Measurements from ENCODE around the gene PRDM7.
"Not testable (repeated sequence)": the region's sequence is repeated elsewhere in the genome, so short reads cannot be mapped to it uniquely, and the experiment has no call there.

Gene PRDM7

GRCh38 chr16:90077240-90077756, at the start of gene PRDM7:
TSS of gene PRDM7 (minus strand) at chr16:90077331. CDS start at chr16:90075910, 1,421 bp downstream.
- TF ChIP-seq CTCF (IDR thresholded peaks at IDR 0.05; ENCODE audit: low read depth, low read length), result no peak
- Histone ChIP-seq H3K27ac (no peak within 1 kb of the TSS), H3K36me3 (no peaks in the 10 kb centered on the region), H3K27me3 (ENCODE audit: insufficient read depth, low read depth, severe bottlenecking) (no peaks in the 10 kb centered on the region), H3K4me3 (ENCODE audit: low read depth, low read length) (no peak within 1 kb of the TSS), H3K9me3 (ENCODE audit: severe bottlenecking) (no peaks in the 10 kb centered on the region)
- DNase-seq, result no peak

GRCh38 chr16:90121846-90122245, 44.7 kb upstream of the PRDM7 start:
- not testable (repeated sequence) for DNase-seq; H3K4me3 ChIP-seq (ENCODE audit: low read depth, low read length); H3K36me3 ChIP-seq; H3K27ac ChIP-seq; H3K9me3 ChIP-seq (ENCODE audit: severe bottlenecking); H3K27me3 ChIP-seq (ENCODE audit: insufficient read depth, low read depth, severe bottlenecking)

GRCh38 chr16:90107617-90108016, 30.5 kb upstream of the PRDM7 start:
- DNase-seq; H3K27me3 ChIP-seq (ENCODE audit: insufficient read depth, low read depth, severe bottlenecking); H3K36me3 ChIP-seq; H3K27ac ChIP-seq; H3K9me3 ChIP-seq (ENCODE audit: severe bottlenecking); H3K4me3 ChIP-seq (ENCODE audit: low read depth, low read length): not testable (repeated sequence)

- DNase-seq; H3K36me3 ChIP-seq; H3K27ac ChIP-seq; H3K4me3 ChIP-seq (ENCODE audit: low read depth, low read length); H3K27me3 ChIP-seq (ENCODE audit: insufficient read depth, low read depth, severe bottlenecking); H3K9me3 ChIP-seq (ENCODE audit: severe bottlenecking): not testable (repeated sequence)
Observed at GRCh38 chr16:90107060-90107459, 29.9 kb upstream of the PRDM7 start.

- DNase-seq; H3K27ac ChIP-seq; H3K27me3 ChIP-seq (ENCODE audit: insufficient read depth, low read depth, severe bottlenecking); H3K4me3 ChIP-seq (ENCODE audit: low read depth, low read length); H3K9me3 ChIP-seq (ENCODE audit: severe bottlenecking); H3K36me3 ChIP-seq: not testable (repeated sequence)
Observed at GRCh38 chr16:90106271-90106670, 29.1 kb upstream of the PRDM7 start.

- not testable (repeated sequence) for H3K27ac ChIP-seq; H3K27me3 ChIP-seq (ENCODE audit: insufficient read depth, low read depth, severe bottlenecking); H3K9me3 ChIP-seq (ENCODE audit: severe bottlenecking); H3K36me3 ChIP-seq; H3K4me3 ChIP-seq (ENCODE audit: low read depth, low read length); DNase-seq
Observed at GRCh38 chr16:90104725-90105124, 27.6 kb upstream of the PRDM7 start.

GRCh38 chr16:90102086-90102884, 25.2 kb upstream of the PRDM7 start:
- not testable (repeated sequence) for DNase-seq; H3K27ac ChIP-seq; H3K36me3 ChIP-seq; H3K9me3 ChIP-seq (ENCODE audit: severe bottlenecking); H3K4me3 ChIP-seq (ENCODE audit: low read depth, low read length); H3K27me3 ChIP-seq (ENCODE audit: insufficient read depth, low read depth, severe bottlenecking)

GRCh38 chr16:90101332-90101731, 24.2 kb upstream of the PRDM7 start:
- not testable (repeated sequence) for H3K4me3 ChIP-seq (ENCODE audit: low read depth, low read length); H3K27me3 ChIP-seq (ENCODE audit: insufficient read depth, low read depth, severe bottlenecking); H3K27ac ChIP-seq; H3K9me3 ChIP-seq (ENCODE audit: severe bottlenecking); H3K36me3 ChIP-seq; DNase-seq

- H3K36me3 ChIP-seq; H3K27ac ChIP-seq; H3K4me3 ChIP-seq (ENCODE audit: low read depth, low read length); DNase-seq; H3K9me3 ChIP-seq (ENCODE audit: severe bottlenecking); H3K27me3 ChIP-seq (ENCODE audit: insufficient read depth, low read depth, severe bottlenecking): not testable (repeated sequence)
Observed at GRCh38 chr16:90100790-90101189, 23.7 kb upstream of the PRDM7 start.

GRCh38 chr16:90100229-90100628, 23.1 kb upstream of the PRDM7 start:
- not testable (repeated sequence) for H3K4me3 ChIP-seq (ENCODE audit: low read depth, low read length); H3K27me3 ChIP-seq (ENCODE audit: insufficient read depth, low read depth, severe bottlenecking); H3K9me3 ChIP-seq (ENCODE audit: severe bottlenecking); H3K36me3 ChIP-seq; H3K27ac ChIP-seq; DNase-seq

GRCh38 chr16:90098936-90099335, 21.8 kb upstream of the PRDM7 start:
- H3K36me3 ChIP-seq; H3K4me3 ChIP-seq (ENCODE audit: low read depth, low read length); DNase-seq; H3K27ac ChIP-seq; H3K9me3 ChIP-seq (ENCODE audit: severe bottlenecking); H3K27me3 ChIP-seq (ENCODE audit: insufficient read depth, low read depth, severe bottlenecking): not testable (repeated sequence)

- not testable (repeated sequence) for H3K9me3 ChIP-seq (ENCODE audit: severe bottlenecking); DNase-seq; H3K4me3 ChIP-seq (ENCODE audit: low read depth, low read length); H3K27me3 ChIP-seq (ENCODE audit: insufficient read depth, low read depth, severe bottlenecking); H3K27ac ChIP-seq; H3K36me3 ChIP-seq
Observed at GRCh38 chr16:90097010-90097684, 20.0 kb upstream of the PRDM7 start.

- H3K36me3 ChIP-seq; H3K27ac ChIP-seq; H3K27me3 ChIP-seq (ENCODE audit: insufficient read depth, low read depth, severe bottlenecking); H3K9me3 ChIP-seq (ENCODE audit: severe bottlenecking); H3K4me3 ChIP-seq (ENCODE audit: low read depth, low read length); DNase-seq: not testable (repeated sequence)
Observed at GRCh38 chr16:90094791-90095190, 17.7 kb upstream of the PRDM7 start.

- not testable (repeated sequence) for H3K4me3 ChIP-seq (ENCODE audit: low read depth, low read length); H3K27ac ChIP-seq; DNase-seq; H3K27me3 ChIP-seq (ENCODE audit: insufficient read depth, low read depth, severe bottlenecking); H3K36me3 ChIP-seq; H3K9me3 ChIP-seq (ENCODE audit: severe bottlenecking)
Observed at GRCh38 chr16:90094296-90094695, 17.2 kb upstream of the PRDM7 start.

Data from WERI-Rb-1 (cell line).